A549 treated with ZK216348 at 1 μM for 4 hours (cell line): ENCODE results near the gene BCL2L1. TPM values are rescaled to one million over a fixed set of nuclear protein-coding genes. Genes with fewer than 3 reads are reported as not detected.

Experiments
- total RNA-seq: library from RNA; stranded (reverse); fragments of 200-300 nt; extraction: Qiagen RNA extraction; gene quantifications from 5 replicates; pipeline ENCODE4 v1.2.3, GENCODE V29; 2022; ENCODE audit warnings: low read depth

The BCL2L1 gene
- total RNA-seq, result 242 to 268 TPM (median 253 TPM) in 5 replicates

GRCh38 chr20:31722257-31723068, at the start of gene BCL2L1:
Gene BCL2L1, minus strand, starts transcription at chr20:31722868. Its CDS starts 650 bp downstream, at chr20:31722218.

GRCh38 chr20:31738729-31739549, 16.3 kb upstream of the BCL2L1 start, which contains the start of gene TPX2:
Gene TPX2, plus strand, starts transcription at chr20:31739290. Its CDS starts 18,187 bp downstream, at chr20:31757477.

GRCh38 chr20:31637660-31638059, 85.0 kb downstream of the BCL2L1 start, which contains the start of gene COX4I2:
Gene COX4I2, plus strand, starts transcription at chr20:31637912. Its CDS starts 1,106 bp downstream, at chr20:31639018.

Other genes with a start within 250 kb of the BCL2L1 start
- gene DEFB124, start 247.7 kb downstream of the BCL2L1 start, total RNA-seq, result not detected in 5 replicates
- 0.18 to 0.87 TPM (median 0.29 TPM) in 5 replicates for gene REM1, start 247.6 kb downstream of the BCL2L1 start, total RNA-seq
- 183 to 262 TPM (median 248 TPM) in 5 replicates for gene HM13, start 208.4 kb downstream of the BCL2L1 start, total RNA-seq
- gene ID1, start 117.6 kb downstream of the BCL2L1 start, total RNA-seq, result 269 to 530 TPM (median 412 TPM) in 5 replicates
- gene COX4I2, start 85.0 kb downstream of the BCL2L1 start, total RNA-seq, result not detected in 5 replicates
- gene TPX2, start 16.4 kb upstream of the BCL2L1 start, total RNA-seq, result 104 to 134 TPM (median 106 TPM) in 5 replicates
- 0.22 to 1.2 TPM (median 0.55 TPM) in 5 replicates for gene MYLK2, start 96.5 kb upstream of the BCL2L1 start, total RNA-seq
- gene FOXS1, start 122.7 kb upstream of the BCL2L1 start, total RNA-seq, result 0.40 to 1.1 TPM (median 0.76 TPM) in 4 of 5 replicates, not detected in the other
- 0.62 to 1.3 TPM (median 0.90 TPM) in 5 replicates for gene DUSP15, start 147.7 kb upstream of the BCL2L1 start, total RNA-seq
- 0.13 TPM in 1 of 5 replicates, not detected in the others for gene TTLL9, start 147.8 kb upstream of the BCL2L1 start, total RNA-seq
- gene PDRG1, start 229.2 kb upstream of the BCL2L1 start, total RNA-seq, result 29.0 to 39.8 TPM (median 32.4 TPM) in 5 replicates
- 0.02 to 0.03 TPM in 2 of 5 replicates, not detected in the others for gene XKR7, start 245.3 kb upstream of the BCL2L1 start, total RNA-seq